ENCODE measurements around the gene PEPD.
A peak's percentile ranks its signal among the peaks of the same experiment; 100 is the strongest.
"Not testable (repeated sequence)": the region's sequence is repeated elsewhere in the genome, so short reads cannot be mapped to it uniquely, and the experiment has no call there.

PEPD gene

GRCh38 chr19:33521480-33522370 lies at the start of gene PEPD:
Gene PEPD, minus strand, starts transcription at chr19:33521791. Its CDS starts 31 bp downstream, at chr19:33521760.
- DNase-seq, result peak; percentile 83

GRCh38 chr19:33569821-33570220 lies 48.2 kb upstream of the PEPD start:
- DNase-seq, result no peak

- no peak for DNase-seq
These were observed 47.1 kb upstream of the PEPD start for GRCh38 chr19:33568706-33569105.

- no peak for DNase-seq
These were observed 43.3 kb upstream of the PEPD start for GRCh38 chr19:33564836-33565338.

- DNase-seq, result no peak
These were observed 41.0 kb upstream of the PEPD start for GRCh38 chr19:33562636-33563035.

- DNase-seq, result not testable (repeated sequence)
These were observed 40.1 kb upstream of the PEPD start for GRCh38 chr19:33561666-33562065.

GRCh38 chr19:33561261-33561660 lies 39.7 kb upstream of the PEPD start:
- no peak for DNase-seq

GRCh38 chr19:33559996-33560395 lies 38.4 kb upstream of the PEPD start:
- DNase-seq, result no peak

GRCh38 chr19:33558856-33559255 lies 37.3 kb upstream of the PEPD start:
- no peak for DNase-seq

- no peak for DNase-seq
These were observed 36.6 kb upstream of the PEPD start for GRCh38 chr19:33558151-33558550.

- DNase-seq, result no peak
These were observed 36.1 kb upstream of the PEPD start for GRCh38 chr19:33557720-33558119.

- no peak for DNase-seq
These were observed 35.6 kb upstream of the PEPD start for GRCh38 chr19:33557196-33557595.

GRCh38 chr19:33556261-33556660 lies 34.7 kb upstream of the PEPD start:
- DNase-seq, result no peak

GRCh38 chr19:33555726-33556125 lies 34.1 kb upstream of the PEPD start:
- DNase-seq, result not testable (repeated sequence)

- no peak for DNase-seq
These were observed 33.2 kb upstream of the PEPD start for GRCh38 chr19:33554821-33555220.

- no peak for DNase-seq
These were observed 32.8 kb upstream of the PEPD start for GRCh38 chr19:33554391-33554790.

- DNase-seq, result no peak
These were observed 32.1 kb upstream of the PEPD start for GRCh38 chr19:33553530-33554310.

- no peak for DNase-seq
These were observed 31.3 kb upstream of the PEPD start for GRCh38 chr19:33552928-33553279.

- DNase-seq, result no peak
These were observed 30.8 kb upstream of the PEPD start for GRCh38 chr19:33552191-33552927.

- no peak for DNase-seq
These were observed 30.1 kb upstream of the PEPD start for GRCh38 chr19:33551676-33552075.

- no peak for DNase-seq
These were observed 29.2 kb upstream of the PEPD start for GRCh38 chr19:33550768-33551167.

GRCh38 chr19:33547676-33548075 lies 26.1 kb upstream of the PEPD start:
- no peak for DNase-seq

- DNase-seq, result no peak
These were observed 25.1 kb upstream of the PEPD start for GRCh38 chr19:33546656-33547055.

Data from activated CD4-positive, alpha-beta T cell treated with anti-CD3 and anti-CD28 coated beads for 4 hours (primary cell).